ENCODE results near the gene C8G.

The C8G gene

GRCh38 chr9:136941231-136942111, 3.6 kb upstream of the C8G start:
- DNase-seq = no peak

- DNase-seq = no peak
Observed at GRCh38 chr9:136942112-136942880, 2.7 kb upstream of the C8G start.

- DNase-seq = no peak
Observed at GRCh38 chr9:136942881-136943230, 2.2 kb upstream of the C8G start.

GRCh38 chr9:136943291-136944211, 1.5 kb upstream of the C8G start:
- peak; percentile 71 for DNase-seq

- peak; percentile 80 for DNase-seq
Observed at GRCh38 chr9:136944212-136944518, 878 bp upstream of the C8G start.

- DNase-seq = no peak
Observed at GRCh38 chr9:136945333-136946227, 537 bp downstream of the C8G start.

- no peak for DNase-seq
Observed at GRCh38 chr9:136946228-136947027, 1.4 kb downstream of the C8G start.

GRCh38 chr9:136947028-136947891, 2.2 kb downstream of the C8G start:
- no peak for DNase-seq

- peak; percentile 49 for DNase-seq
Observed at GRCh38 chr9:136947955-136948510, 3.0 kb downstream of the C8G start.

- no peak for DNase-seq
Observed at GRCh38 chr9:136949239-136949816, 4.3 kb downstream of the C8G start.

- peak; percentile 94 for DNase-seq
Observed at GRCh38 chr9:136949817-136950655, 5.0 kb downstream of the C8G start.

GRCh38 chr9:136950656-136951276, 5.7 kb downstream of the C8G start:
- DNase-seq = no peak

GRCh38 chr9:136951541-136952320, 6.7 kb downstream of the C8G start, which contains the start of gene LCN12:
Gene LCN12, plus strand, starts transcription at chr9:136952273. Its CDS starts 55 bp downstream, at chr9:136952328.
- peak; percentile 47 for DNase-seq

- peak; percentile 50 for DNase-seq
Observed at GRCh38 chr9:136952321-136952850, 7.3 kb downstream of the C8G start.

- DNase-seq = no peak
Observed at GRCh38 chr9:136952876-136953770, 8.1 kb downstream of the C8G start.

All from right kidney (tissue), 1 donor.